DOHH2 (cell line): ENCODE data around the gene CFAP73.
"Not testable (repeated sequence)": the region's sequence is repeated elsewhere in the genome, so short reads cannot be mapped to it uniquely, and the experiment has no call there.

Source experiments
- H3F3A ChIP-seq: fragments of 200-600 bp; sonication (generic), shearing (Covaris generic); 2 replicates; pipeline ENCODE4 v1.6.0; 2016; ENCODE audit warnings: antibody characterized with exemption, mild to moderate bottlenecking; ENCODE audit not compliant: control insufficient read depth, insufficient read depth
- H3K27ac ChIP-seq: fragments of 200-600 bp; sonication (generic); 2 replicates; pipeline ENCODE4 v1.5.1; 2014; ENCODE audit warnings: low read depth, mild to moderate bottlenecking, low read length, moderate library complexity
- H3K27me3 ChIP-seq: fragments of 200-600 bp; sonication (generic); 2 replicates; pipeline ENCODE4 v1.6.1; 2014; ENCODE audit warnings: mild to moderate bottlenecking, low read length, mixed read lengths; ENCODE audit not compliant: control insufficient read depth
- H3K36me3 ChIP-seq: fragments of 200-600 bp; sonication (generic); 2 replicates; pipeline ENCODE4 v1.6.1; 2014; ENCODE audit warnings: mild to moderate bottlenecking, low read length, moderate library complexity, mixed read lengths; ENCODE audit not compliant: control insufficient read depth
- H3K4me1 ChIP-seq: fragments of 200-600 bp; sonication (generic); 2 replicates; pipeline ENCODE4 v1.6.1; 2014; ENCODE audit warnings: mild to moderate bottlenecking, low read length, mixed read lengths; ENCODE audit not compliant: control insufficient read depth
- H3K4me2 ChIP-seq: fragments of 200-600 bp; sonication (generic); 2 replicates; pipeline ENCODE4 v1.6.0; 2014; ENCODE audit warnings: mild to moderate bottlenecking, low read length, moderate library complexity
- H3K4me3 ChIP-seq: fragments of 200-600 bp; sonication (generic); 2 replicates; pipeline ENCODE4 v1.5.1; 2014; ENCODE audit warnings: mild to moderate bottlenecking, low read length, mixed read lengths
- H3K79me2 ChIP-seq: fragments of 200-600 bp; sonication (generic); 2 replicates; pipeline ENCODE4 v1.6.1; 2014; ENCODE audit warnings: mild to moderate bottlenecking, low read length, mixed read lengths; ENCODE audit not compliant: control insufficient read depth
- H3K9me2 ChIP-seq: fragments of 200-600 bp; sonication (generic); replicated peaks from 2 replicates; pipeline ENCODE4 v1.6.1; 2014; ENCODE audit warnings: mild to moderate bottlenecking, low read length, mixed read lengths; ENCODE audit not compliant: control insufficient read depth
- H3K9me3 ChIP-seq: fragments of 200-600 bp; sonication (generic); 2 replicates; pipeline ENCODE4 v1.6.1; 2014; ENCODE audit warnings: antibody characterized with exemption, low read length, mixed read lengths; ENCODE audit not compliant: control insufficient read depth, insufficient read depth
- H4K20me1 ChIP-seq: fragments of 200-600 bp; sonication (generic); 2 replicates; pipeline ENCODE4 v1.6.0; 2014; ENCODE audit warnings: low read depth, mild to moderate bottlenecking, antibody characterized with exemption, low read length, moderate library complexity; ENCODE audit not compliant: control insufficient read depth, insufficient read depth
- CTCF ChIP-seq: fragments of 200-600 bp; sonication (generic); IDR thresholded peaks from one replicate; pipeline ENCODE4 v1.5.1; 2014; ENCODE audit warnings: antibody characterized with exemption, mild to moderate bottlenecking, low read depth, low read length; ENCODE audit not compliant: poor library complexity, severe bottlenecking
- EZH2phosphoT487 ChIP-seq: fragments of 200-600 bp; sonication (generic); IDR thresholded peaks from 2 replicates; pipeline ENCODE4 v1.6.1; 2017; ENCODE audit warnings: borderline replicate concordance, mild to moderate bottlenecking, antibody characterized with exemption, low read length, moderate library complexity, mixed read lengths

CFAP73 gene

GRCh38 chr12:113204804-113205203 lies 55.3 kb downstream of the CFAP73 start:
- TF ChIP-seq CTCF: no peak
- TF ChIP-seq EZH2phosphoT487: no peak
- peaks cover 78% of the 10 kb centered on the region for H3K4me1 ChIP-seq
- no peaks in the 10 kb centered on the region for H3K9me3 ChIP-seq
- peak overlapping the region; percentile 52 for H3K4me2 ChIP-seq
- no peaks in the 10 kb centered on the region for H4K20me1 ChIP-seq
- peaks cover 38% of the 10 kb centered on the region for H3K79me2 ChIP-seq
- peak overlapping the region; percentile 77 for H3K27ac ChIP-seq
- peaks cover 28% of the 10 kb centered on the region for H3F3A ChIP-seq
- H3K27me3 ChIP-seq: no peaks in the 10 kb centered on the region
- H3K36me3 ChIP-seq: peaks cover 72% of the 10 kb centered on the region
- peak overlapping the region; percentile 10 for H3K4me3 ChIP-seq
- H3K9me2 ChIP-seq: no peaks in the 10 kb centered on the region

GRCh38 chr12:113206802-113207201 lies 57.3 kb downstream of the CFAP73 start:
- Histone ChIP-seq H3K27ac (peak overlapping the region; percentile 100), H3K4me2 (peak overlapping the region; percentile 100)

GRCh38 chr12:113207613-113208040 lies 58.1 kb downstream of the CFAP73 start:
- peaks cover 56% of the 10 kb centered on the region for H3K79me2 ChIP-seq
- peaks cover 74% of the 10 kb centered on the region for H3K36me3 ChIP-seq
- H3K4me3 ChIP-seq: peak overlapping the region; percentile 78
- no peaks in the 10 kb centered on the region for H4K20me1 ChIP-seq
- H3K4me1 ChIP-seq: peaks cover 99% of the 10 kb centered on the region
- H3K4me2 ChIP-seq: peak overlapping the region; percentile 100
- peak overlapping the region; percentile 100 for H3K27ac ChIP-seq
- H3K9me2 ChIP-seq: no peaks in the 10 kb centered on the region
- TF ChIP-seq EZH2phosphoT487 (no peak), CTCF (no peak)
- peaks cover 37% of the 10 kb centered on the region for H3F3A ChIP-seq
- H3K27me3 ChIP-seq: no peaks in the 10 kb centered on the region
- no peaks in the 10 kb centered on the region for H3K9me3 ChIP-seq

More at GRCh38 chr12:113206802-113207201, 57.3 kb downstream of the CFAP73 start:
- not testable (repeated sequence) for H3K9me3 ChIP-seq, H4K20me1 ChIP-seq, H3K27me3 ChIP-seq, H3K9me2 ChIP-seq
- Histone ChIP-seq H3K4me1 (peaks cover 98% of the 10 kb centered on the region), H3K4me3 (peak overlapping the region; percentile 78), H3K79me2 (peaks cover 57% of the 10 kb centered on the region), H3K36me3 (peaks cover 78% of the 10 kb centered on the region), H3F3A (peaks cover 33% of the 10 kb centered on the region)

GRCh38 chr12:113208041-113208934 lies 58.8 kb downstream of the CFAP73 start:
- H3K9me2 ChIP-seq: no peaks in the 10 kb centered on the region
- H3K79me2 ChIP-seq: peaks cover 59% of the 10 kb centered on the region
- peaks cover 43% of the 10 kb centered on the region for H3F3A ChIP-seq
- H3K4me3 ChIP-seq: peak overlapping the region; percentile 78
- H3K27me3 ChIP-seq: no peaks in the 10 kb centered on the region
- H3K36me3 ChIP-seq: peaks cover 73% of the 10 kb centered on the region
- H3K9me3 ChIP-seq: no peaks in the 10 kb centered on the region
- H4K20me1 ChIP-seq: no peaks in the 10 kb centered on the region
- TF ChIP-seq EZH2phosphoT487: no peak
- TF ChIP-seq CTCF: no peak
- H3K27ac ChIP-seq: peak overlapping the region; percentile 100
- H3K4me2 ChIP-seq: peak overlapping the region; percentile 100
- peaks cover 99% of the 10 kb centered on the region for H3K4me1 ChIP-seq
